ENCODE results near the gene FHIT.
"Not testable (repeated sequence)": the region's sequence is repeated elsewhere in the genome, so short reads cannot be mapped to it uniquely, and the experiment has no call there.

The FHIT gene

DNA sequence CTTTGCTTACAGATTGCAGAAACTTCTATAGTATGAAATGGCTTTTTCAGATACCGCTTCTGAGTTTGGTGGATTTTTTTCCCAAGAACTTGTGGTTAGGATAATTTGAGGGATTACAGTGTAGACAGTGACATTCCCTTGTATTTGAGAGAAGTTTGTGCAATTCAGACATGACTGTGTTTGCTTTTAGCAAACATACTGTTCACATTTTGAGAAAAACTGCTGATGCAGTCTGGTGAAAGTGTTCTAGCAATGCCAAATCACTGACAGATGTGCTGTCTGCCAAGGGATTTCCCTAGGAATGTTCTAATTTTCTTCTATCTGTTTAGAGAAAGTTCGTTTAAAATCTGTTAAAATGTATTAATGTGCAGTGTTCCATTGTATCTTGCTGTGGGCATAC is 652.6 kb downstream of the FHIT start:
- DNase-seq, result no peak

- DNase-seq, result peak; percentile 25
These were observed 657.2 kb downstream of the FHIT start for GRCh38 chr3:60594025-60594424.

- DNase-seq, result no peak
These were observed 660.0 kb downstream of the FHIT start for GRCh38 chr3:60591267-60591666.

DNA sequence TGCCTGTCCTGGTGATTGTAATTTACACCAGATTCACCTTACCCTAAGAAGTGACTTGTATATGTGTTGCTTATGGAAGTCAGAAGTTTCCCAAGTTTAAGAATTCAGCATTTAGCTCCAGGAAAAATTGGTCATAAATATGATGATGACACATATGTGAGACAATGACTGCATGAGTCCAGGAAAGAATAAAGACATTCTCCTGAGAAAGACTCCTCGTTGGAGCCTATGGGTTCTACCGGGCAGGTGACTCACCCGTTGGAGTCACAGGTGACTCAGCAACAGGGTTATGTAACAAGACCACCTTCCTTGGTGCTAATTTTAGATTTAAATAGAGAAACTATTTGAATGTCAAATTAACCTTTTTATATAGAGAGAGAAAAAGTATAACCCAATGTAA is 662.4 kb downstream of the FHIT start:
- no peak for DNase-seq

- DNase-seq, result peak; percentile 11
These were observed 665.3 kb downstream of the FHIT start for GRCh38 chr3:60585918-60586317.

- DNase-seq, result no peak
These were observed 667.0 kb downstream of the FHIT start for GRCh38 chr3:60584250-60584649.

- DNase-seq, result no peak
These were observed 669.0 kb downstream of the FHIT start for GRCh38 chr3:60582288-60582687.

- no peak for DNase-seq
These were observed 670.4 kb downstream of the FHIT start for GRCh38 chr3:60580809-60581208.

DNA sequence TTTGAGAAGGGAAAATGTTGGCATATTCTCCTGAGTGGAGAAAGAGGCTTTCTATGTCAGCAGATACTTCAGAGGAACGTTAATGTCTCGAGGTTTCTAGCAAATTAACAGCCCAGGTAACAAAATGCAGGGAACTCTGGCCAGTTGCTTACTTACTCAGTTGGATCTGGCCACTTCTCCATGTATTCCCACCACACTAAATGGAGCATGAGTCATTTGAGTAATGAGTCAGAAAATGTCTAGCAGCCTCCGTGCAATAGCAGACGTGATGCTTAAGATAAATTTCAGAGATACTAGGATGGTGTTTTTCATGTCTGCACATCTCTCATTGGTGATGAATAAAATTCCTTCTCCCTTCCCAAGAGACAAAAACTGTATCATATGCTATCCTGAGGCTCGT is 671.5 kb downstream of the FHIT start:
- DNase-seq, result no peak

GRCh38 chr3:60578936-60579335 is 672.3 kb downstream of the FHIT start:
- no peak for DNase-seq

GRCh38 chr3:60577601-60578000 is 673.7 kb downstream of the FHIT start:
- DNase-seq, result no peak

GRCh38 chr3:60575718-60576272 is 675.5 kb downstream of the FHIT start:
- DNase-seq, result no peak

- DNase-seq, result no peak
These were observed 677.0 kb downstream of the FHIT start for GRCh38 chr3:60574046-60574769.

DNA sequence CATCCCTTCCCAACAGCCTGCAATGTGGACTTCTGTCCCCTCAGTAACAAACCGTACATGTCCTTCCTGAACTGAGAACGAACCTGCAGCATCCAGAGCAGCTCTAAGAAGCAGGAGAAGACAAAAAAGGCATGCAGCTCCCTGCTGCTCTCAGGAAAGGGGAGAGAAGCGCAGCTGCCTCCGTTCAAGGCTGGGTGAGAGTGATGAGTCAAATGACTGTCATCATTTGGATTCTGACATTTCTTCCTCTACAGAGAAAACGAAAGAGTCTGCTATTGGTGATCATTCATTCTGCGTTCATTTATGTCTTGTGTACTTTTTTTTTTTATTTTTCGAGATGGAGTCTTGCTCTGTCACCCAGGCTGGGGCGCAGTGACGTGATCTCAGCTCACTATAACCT is 677.8 kb downstream of the FHIT start:
- DNase-seq, result no peak

DNA sequence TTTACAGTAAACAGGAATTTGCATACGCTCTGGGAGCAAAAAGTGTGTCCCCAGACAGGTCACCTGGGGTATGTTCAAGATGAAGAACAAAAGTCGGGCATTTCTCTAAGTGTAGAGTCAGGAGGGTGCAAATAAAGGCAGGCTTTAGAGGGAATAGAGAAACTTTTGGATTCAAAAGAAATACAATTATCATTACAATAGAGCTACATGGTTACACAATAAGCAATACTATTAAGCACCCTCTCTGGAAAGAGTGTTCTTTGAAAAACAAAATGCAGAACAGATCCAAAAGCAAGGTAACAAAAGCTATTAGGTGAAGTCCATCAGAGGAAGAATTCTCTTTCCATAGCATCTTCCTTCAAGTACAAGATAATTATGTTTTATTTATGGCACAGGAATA is 679.7 kb downstream of the FHIT start:
- no peak for DNase-seq

DNA sequence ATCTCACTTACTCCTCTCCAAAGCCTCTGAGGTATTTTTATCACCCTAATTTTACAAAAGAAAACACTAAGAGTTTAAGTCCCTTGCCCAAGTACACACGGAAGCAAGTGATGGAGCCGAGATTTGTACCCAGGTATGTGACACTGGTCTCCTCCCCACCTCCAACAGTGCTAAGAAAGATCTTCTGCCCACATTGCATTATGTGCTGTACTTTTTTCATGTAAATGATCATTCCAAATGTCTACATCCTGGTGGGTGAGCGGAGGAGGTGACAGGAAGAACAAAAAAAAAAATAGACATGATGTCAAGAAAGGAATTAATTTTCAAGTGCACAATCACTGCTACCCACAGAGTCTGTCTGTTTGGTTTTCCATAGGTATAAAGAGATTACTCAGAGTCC is 694.1 kb downstream of the FHIT start:
- DNase-seq, result no peak

DNA sequence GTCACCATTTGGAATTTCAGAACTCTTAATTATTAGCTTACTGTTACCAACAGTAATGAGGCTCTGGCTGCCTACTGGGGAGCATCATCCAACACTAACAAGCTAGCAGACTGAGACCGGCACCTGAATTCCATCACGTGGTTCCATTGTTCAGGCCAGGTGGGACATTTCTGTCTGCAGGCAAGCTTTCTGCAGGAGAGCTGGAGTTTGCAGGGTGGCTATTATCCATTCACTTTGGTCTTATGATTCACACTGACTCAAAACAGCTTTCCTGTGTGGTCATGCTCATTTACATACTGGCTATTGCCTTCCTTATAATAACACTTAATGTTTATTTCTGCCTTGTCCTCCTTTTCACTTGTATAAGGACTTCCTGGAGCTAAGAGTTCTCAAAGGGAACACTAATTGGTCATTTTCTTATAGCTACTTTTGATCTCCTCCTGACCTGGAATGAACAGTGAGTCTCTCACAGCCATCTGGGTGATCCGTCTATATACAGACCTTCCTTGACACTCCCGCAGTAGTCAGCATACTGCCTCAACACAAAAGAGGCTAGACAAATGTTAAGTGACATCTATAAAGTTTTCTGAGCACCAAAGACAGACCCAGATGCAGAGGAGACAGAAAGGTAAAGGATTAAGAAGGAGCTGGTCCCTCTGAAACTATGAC is 695.4 kb downstream of the FHIT start:
- no peak for DNase-seq

DNA sequence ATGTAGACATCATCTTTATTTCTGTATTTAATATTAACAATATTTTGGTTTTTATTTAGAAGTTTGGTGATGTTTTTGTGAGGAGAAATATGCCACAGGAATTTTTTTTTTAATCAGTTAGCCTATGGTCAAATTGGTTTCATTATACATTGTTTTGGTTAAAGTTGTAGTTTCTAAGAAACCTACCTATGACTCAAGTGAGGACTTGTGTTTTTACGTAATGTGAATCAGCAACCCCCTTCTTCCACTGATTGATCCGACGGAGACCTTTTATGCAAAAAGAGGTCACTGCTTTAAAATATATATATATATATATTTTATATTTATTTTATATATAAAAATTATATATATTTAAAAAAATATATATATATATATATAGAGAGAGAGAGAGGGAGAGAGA is 698.1 kb downstream of the FHIT start:
- no peak for DNase-seq

- no peak for DNase-seq
These were observed 698.7 kb downstream of the FHIT start for GRCh38 chr3:60552581-60552980.

GRCh38 chr3:60551455-60552209 is 699.6 kb downstream of the FHIT start:
- DNase-seq, result no peak

GRCh38 chr3:60549863-60550262 is 701.4 kb downstream of the FHIT start:
- no peak for DNase-seq

DNA sequence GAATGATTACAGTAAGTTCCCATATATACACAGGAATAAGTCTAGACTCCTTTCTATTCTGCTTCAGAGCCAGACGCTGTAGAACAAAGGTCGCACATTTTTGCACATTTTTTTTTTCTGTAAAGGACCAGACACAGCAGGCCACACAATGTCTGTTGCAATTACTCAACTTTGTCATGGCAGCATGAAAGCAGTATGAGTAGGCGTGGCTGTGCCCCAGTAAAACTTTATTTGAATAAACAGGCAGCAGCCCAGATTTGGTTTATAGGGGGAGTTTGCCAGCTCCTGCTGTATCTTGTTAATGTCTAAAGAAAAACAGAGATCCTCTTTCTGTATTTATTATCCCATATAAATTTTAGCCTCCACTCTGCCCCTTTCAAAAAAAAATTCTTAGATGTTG is 708.3 kb downstream of the FHIT start:
- DNase-seq, result no peak

- DNase-seq, result not testable (repeated sequence)
These were observed 711.9 kb downstream of the FHIT start for GRCh38 chr3:60539394-60539793.

GRCh38 chr3:60536420-60536819 is 714.8 kb downstream of the FHIT start:
- no peak for DNase-seq

All from inflammatory macrophage treated with lipopolysaccharide for 4 hours (primary cell).